SU-DHL-6 (cell line): Measurements from ENCODE around the gene PDPK1.
A peak's percentile ranks its signal among the peaks of the same experiment; 100 is the strongest.
"Not testable (repeated sequence)": the region's sequence is repeated elsewhere in the genome, so short reads cannot be mapped to it uniquely, and the experiment has no call there.

Source experiments
- H2AFZ ChIP-seq: fragments of 200-600 bp; sonication (generic); 2 replicates; pipeline ENCODE4 v1.6.1; 2014; ENCODE audit warnings: low read depth, mild to moderate bottlenecking, moderate library complexity, mixed read lengths, antibody characterized with exemption, low read length; ENCODE audit not compliant: severe bottlenecking
- H3F3A ChIP-seq: fragments of 200-600 bp; shearing (Covaris generic); 2 replicates; pipeline ENCODE4 v1.6.0; 2016; ENCODE audit warnings: antibody characterized with exemption, mild to moderate bottlenecking; ENCODE audit not compliant: insufficient read depth
- H3K27ac ChIP-seq: fragments of 200-600 bp; sonication (generic); 2 replicates; pipeline ENCODE4 v1.5.1; 2016; ENCODE audit warnings: low read depth, mild to moderate bottlenecking, low read length, moderate library complexity, mixed read lengths
- H3K27me3 ChIP-seq: fragments of 200-600 bp; sonication (generic), shearing (Covaris generic); 2 replicates; pipeline ENCODE4 v1.6.0; 2014; ENCODE audit warnings: mild to moderate bottlenecking, low read length
- H3K36me3 ChIP-seq: fragments of 200-600 bp; sonication (generic); 2 replicates; pipeline ENCODE4 v1.6.1; 2014; ENCODE audit warnings: mild to moderate bottlenecking, low read length, mixed read lengths
- H3K4me2 ChIP-seq: fragments of 300-600, 200-600 bp; shearing (Covaris generic), sonication (generic); 2 replicates; pipeline ENCODE4 v1.6.0; 2014; ENCODE audit warnings: low read length, low read depth, mild to moderate bottlenecking; ENCODE audit not compliant: poor library complexity, severe bottlenecking
- H3K4me3 ChIP-seq: fragments of 200-600 bp; sonication (generic); 2 replicates; pipeline ENCODE4 v1.5.1; 2014; ENCODE audit warnings: antibody characterized with exemption, low read length, mild to moderate bottlenecking, mixed read lengths; ENCODE audit not compliant: insufficient read depth, poor library complexity, severe bottlenecking
- H3K79me2 ChIP-seq: fragments of 200-600 bp; sonication (generic); 2 replicates; pipeline ENCODE4 v1.6.1; 2014; ENCODE audit warnings: mild to moderate bottlenecking, low read length, moderate library complexity; ENCODE audit not compliant: insufficient read depth
- H3K9ac ChIP-seq: fragments of 200-600 bp; sonication (generic); 2 replicates; pipeline ENCODE4 v1.7.0; 2014; ENCODE audit warnings: mild to moderate bottlenecking, low read length
- H3K9me2 ChIP-seq: fragments of 200-600 bp; sonication (generic); replicated peaks from 2 replicates; pipeline ENCODE4 v1.6.1; 2014; ENCODE audit warnings: low read length; ENCODE audit not compliant: insufficient read depth
- H3K9me3 ChIP-seq: fragments of 200-600 bp; sonication (generic); 2 replicates; pipeline ENCODE4 v1.6.1; 2014; ENCODE audit warnings: low read length, mixed read lengths; ENCODE audit not compliant: insufficient read depth
- H4K20me1 ChIP-seq: fragments of 200-600 bp; sonication (generic); 2 replicates; pipeline ENCODE4 v1.6.1; 2014; ENCODE audit warnings: low read depth, mild to moderate bottlenecking, antibody characterized with exemption, low read length, moderate library complexity, mixed read lengths
- EZH2phosphoT487 ChIP-seq: fragments of 200-600 bp; sonication (generic), shearing (Covaris generic); conservative IDR thresholded peaks from 2 replicates; pipeline ENCODE4 v1.6.1; 2018; ENCODE audit warnings: mild to moderate bottlenecking, antibody characterized with exemption, low read length, moderate library complexity, mixed read lengths
- TF ChIP-seq, protein P1 (sequence below): fragments of 200-600 bp; sonication (generic); IDR thresholded peaks from one replicate; pipeline ENCODE4 v1.5.1; 2017; ENCODE audit warnings: antibody characterized with exemption, mild to moderate bottlenecking, low read length, moderate library complexity; ENCODE audit not compliant: insufficient read depth, poor library complexity, severe bottlenecking

PDPK1 gene

GRCh38 chr16:2603165-2604015, 65.6 kb downstream of the PDPK1 start:
- no peak for TF ChIP-seq EZH2phosphoT487
- TF ChIP-seq, protein P1, sequence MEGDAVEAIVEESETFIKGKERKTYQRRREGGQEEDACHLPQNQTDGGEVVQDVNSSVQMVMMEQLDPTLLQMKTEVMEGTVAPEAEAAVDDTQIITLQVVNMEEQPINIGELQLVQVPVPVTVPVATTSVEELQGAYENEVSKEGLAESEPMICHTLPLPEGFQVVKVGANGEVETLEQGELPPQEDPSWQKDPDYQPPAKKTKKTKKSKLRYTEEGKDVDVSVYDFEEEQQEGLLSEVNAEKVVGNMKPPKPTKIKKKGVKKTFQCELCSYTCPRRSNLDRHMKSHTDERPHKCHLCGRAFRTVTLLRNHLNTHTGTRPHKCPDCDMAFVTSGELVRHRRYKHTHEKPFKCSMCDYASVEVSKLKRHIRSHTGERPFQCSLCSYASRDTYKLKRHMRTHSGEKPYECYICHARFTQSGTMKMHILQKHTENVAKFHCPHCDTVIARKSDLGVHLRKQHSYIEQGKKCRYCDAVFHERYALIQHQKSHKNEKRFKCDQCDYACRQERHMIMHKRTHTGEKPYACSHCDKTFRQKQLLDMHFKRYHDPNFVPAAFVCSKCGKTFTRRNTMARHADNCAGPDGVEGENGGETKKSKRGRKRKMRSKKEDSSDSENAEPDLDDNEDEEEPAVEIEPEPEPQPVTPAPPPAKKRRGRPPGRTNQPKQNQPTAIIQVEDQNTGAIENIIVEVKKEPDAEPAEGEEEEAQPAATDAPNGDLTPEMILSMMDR: no peak
- Histone ChIP-seq H3K9me2 (no peaks in the 10 kb centered on the region), H3K36me3 (no peaks in the 10 kb centered on the region), H3K9ac (peak overlapping the region; percentile 80), H4K20me1 (no peaks in the 10 kb centered on the region), H3F3A (peaks cover 9% of the 10 kb centered on the region), H3K9me3 (no peaks in the 10 kb centered on the region), H2AFZ (peak overlapping the region; percentile 77), H3K27ac (peak overlapping the region; percentile 51), H3K27me3 (no peaks in the 10 kb centered on the region), H3K79me2 (peaks cover 14% of the 10 kb centered on the region; the same call in 1 of the 2 replicates), H3K4me2 (peak overlapping the region; percentile 92), H3K4me3 (peak overlapping the region; percentile 61)

- H3K9me3 ChIP-seq, H3K36me3 ChIP-seq, H3K27me3 ChIP-seq, H3F3A ChIP-seq, H3K27ac ChIP-seq, H3K9me2 ChIP-seq, H4K20me1 ChIP-seq: not testable (repeated sequence)
- H3K4me3 ChIP-seq: peak overlapping the region; percentile 61
- H2AFZ ChIP-seq: peak overlapping the region; percentile 46
- H3K9ac ChIP-seq: peak overlapping the region; percentile 80
- H3K4me2 ChIP-seq: peak overlapping the region; percentile 92
- peaks cover 14% of the 10 kb centered on the region; the same call in 1 of the 2 replicates for H3K79me2 ChIP-seq
Observed at GRCh38 chr16:2604016-2604369, 66.2 kb downstream of the PDPK1 start.

DNA sequence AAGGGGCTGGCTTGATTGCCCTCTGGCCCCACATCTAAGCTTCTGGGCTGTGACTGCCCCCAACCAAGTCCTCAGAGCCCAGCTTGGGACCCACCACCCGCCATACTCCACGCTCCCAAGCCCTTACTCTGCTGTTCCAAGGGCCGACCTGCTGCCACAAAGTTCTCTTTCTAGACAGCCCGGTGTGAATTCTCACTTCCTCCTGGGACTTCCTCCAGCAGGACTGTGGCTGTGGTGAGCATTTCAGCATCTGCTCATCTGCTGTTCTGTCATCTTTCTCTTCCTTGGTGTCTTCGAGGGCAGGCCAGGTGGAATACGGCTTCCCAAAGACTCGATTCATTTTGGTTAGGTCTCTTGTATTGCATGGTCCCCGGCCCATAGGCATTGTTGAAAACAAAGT, 69.0 kb downstream of the PDPK1 start:
- H3K79me2 ChIP-seq: peaks cover 14% of the 10 kb centered on the region; the same call in 1 of the 2 replicates
- H4K20me1 ChIP-seq, H3K36me3 ChIP-seq, H2AFZ ChIP-seq, H3K9me3 ChIP-seq, H3K4me2 ChIP-seq, H3K27ac ChIP-seq, H3K9ac ChIP-seq, H3K4me3 ChIP-seq, H3F3A ChIP-seq, H3K9me2 ChIP-seq, H3K27me3 ChIP-seq: not testable (repeated sequence)

GRCh38 chr16:2609345-2609744, 71.5 kb downstream of the PDPK1 start:
- H3K4me3 ChIP-seq, H3K27ac ChIP-seq, H4K20me1 ChIP-seq, H3K79me2 ChIP-seq, H3K9me3 ChIP-seq, H2AFZ ChIP-seq, H3K4me2 ChIP-seq, H3F3A ChIP-seq, H3K9ac ChIP-seq, H3K36me3 ChIP-seq, H3K9me2 ChIP-seq, H3K27me3 ChIP-seq: not testable (repeated sequence)
